NCI-H187 (cell line): Measurements from ENCODE around the gene NCAM1.
"Not testable (repeated sequence)": the region's sequence is repeated elsewhere in the genome, so short reads cannot be mapped to it uniquely, and the experiment has no call there.

Experiments
- DNase-seq, 2 experiments: peaks; one replicate each; lab custom pipeline; 2025; lab: John Stamatoyannopoulos, UW

NCAM1 gene

DNA sequence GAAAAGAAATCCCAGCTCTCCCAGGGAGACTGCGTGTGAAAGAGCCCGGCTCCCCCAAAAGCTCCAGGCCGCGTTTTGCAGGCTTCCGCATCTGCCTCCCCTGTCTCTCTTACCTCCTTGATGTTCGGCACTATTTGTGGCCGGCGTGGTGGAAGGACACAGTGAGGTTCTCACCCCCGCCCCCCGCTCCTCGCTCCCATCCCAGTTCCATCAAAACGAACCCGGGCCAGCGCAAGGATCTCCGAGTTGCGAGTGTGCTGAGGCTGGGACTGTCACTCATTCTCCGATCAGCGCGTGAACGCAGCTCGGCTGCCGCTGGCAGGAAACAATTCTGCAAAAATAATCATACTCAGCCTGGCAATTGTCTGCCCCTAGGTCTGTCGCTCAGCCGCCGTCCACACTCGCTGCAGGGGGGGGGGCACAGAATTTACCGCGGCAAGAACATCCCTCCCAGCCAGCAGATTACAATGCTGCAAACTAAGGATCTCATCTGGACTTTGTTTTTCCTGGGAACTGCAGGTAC, at the start of gene NCAM1:
NCAM1 (plus strand) TSS at position 275 of the 523 bp plus-strand sequence.
- peak; percentile 93 to 97 for DNase-seq

GRCh38 chr11:112922606-112923005, 38.6 kb upstream of the NCAM1 start:
- no peak for DNase-seq

DNA sequence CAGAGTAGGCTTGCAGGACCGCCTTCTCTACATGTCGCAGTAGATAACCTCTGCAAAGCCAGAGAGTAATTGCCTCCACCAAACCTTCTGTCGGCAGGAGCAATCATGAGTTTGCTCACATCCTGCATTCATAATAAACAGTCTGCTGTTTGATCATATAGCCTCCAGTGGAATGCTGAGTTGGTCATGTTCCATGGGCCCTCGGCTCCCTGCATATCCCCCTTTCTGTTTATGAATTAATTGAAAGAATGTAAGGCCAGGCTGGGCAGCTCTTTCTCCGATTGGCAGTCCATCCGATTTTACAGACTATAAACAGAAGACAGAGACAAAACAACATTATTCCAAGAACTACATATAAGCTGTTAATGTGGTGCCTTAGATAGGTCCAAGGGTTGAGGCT, 36.4 kb upstream of the NCAM1 start:
- not testable (repeated sequence) for DNase-seq

DNA sequence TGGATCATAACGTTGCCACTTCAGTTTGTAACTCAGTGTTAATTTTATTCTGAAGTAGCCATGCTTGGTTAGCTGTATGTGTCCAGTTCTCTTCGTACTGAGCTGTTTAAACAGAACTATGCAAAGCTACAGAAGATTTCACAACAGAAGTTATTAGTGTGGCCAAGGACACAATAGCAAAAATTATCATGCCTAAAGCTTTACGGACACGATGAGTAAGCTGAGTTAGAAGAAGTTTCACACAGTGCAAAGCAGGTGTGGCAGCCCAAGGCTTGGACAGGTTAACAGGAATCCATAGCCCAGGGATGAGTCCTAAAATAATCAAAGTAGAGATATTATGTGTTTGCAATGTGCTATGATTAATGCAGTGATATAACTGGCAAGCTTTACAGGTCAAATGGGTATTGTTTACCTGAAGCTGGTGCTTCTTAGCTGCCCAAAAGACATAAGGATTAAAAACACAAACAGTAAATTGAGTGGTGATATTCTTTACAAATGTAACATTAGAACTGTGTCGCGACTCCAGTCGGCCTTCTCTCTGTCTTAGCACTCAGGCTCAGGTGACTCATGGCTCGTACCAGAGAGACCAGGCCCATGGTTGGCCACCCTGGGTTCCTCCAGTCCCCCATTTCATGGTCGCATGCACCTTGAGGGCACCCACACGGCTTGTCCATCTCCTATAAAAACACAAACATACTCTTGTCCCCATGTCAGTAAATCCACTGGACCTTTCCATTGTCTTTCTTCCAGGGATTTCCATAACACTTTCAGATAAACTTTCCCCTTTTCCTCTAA, 35.5 kb upstream of the NCAM1 start:
- DNase-seq, result no peak

- DNase-seq, result no peak
Observed at GRCh38 chr11:112928136-112928535, 33.1 kb upstream of the NCAM1 start.

DNA sequence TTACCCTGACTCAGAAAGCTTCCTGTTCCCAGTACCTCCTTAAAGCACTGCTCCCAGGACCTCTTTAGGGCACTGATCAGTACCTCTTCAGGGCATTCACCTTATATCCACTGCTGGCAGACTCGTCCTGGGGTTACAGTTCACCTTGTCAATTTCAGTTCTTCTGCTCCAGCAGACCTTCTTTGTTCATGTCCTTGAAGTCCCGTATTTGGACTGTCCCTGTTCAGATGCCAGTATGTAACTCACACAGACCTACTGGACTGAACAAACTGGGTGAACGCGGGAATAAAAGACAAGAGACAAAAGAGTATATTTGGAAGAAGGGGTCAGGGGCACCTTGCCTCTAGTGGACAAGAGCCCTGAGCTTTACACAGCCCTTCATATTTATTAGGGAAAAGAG, 31.8 kb upstream of the NCAM1 start:
- DNase-seq, result no peak

DNA sequence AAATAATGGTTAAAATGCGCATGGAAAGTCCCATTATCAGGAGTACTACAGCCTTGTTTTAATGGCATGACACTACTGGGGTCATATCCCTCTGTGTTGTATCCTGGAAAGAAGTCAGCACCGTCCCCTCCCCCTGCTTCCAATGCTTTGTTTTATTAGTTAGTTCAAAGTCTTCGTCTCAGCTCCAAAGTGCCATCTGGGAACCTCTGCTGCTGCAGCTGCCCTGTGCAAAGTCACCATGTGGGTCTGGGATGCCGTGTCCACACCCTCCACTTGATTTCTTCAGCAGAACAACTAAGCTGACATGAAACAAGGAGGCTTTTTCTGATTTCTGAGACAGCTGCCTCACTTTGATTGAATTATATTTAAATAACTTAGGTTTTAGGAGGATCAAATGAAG, 29.5 kb upstream of the NCAM1 start:
- no peak for DNase-seq

- DNase-seq, result no peak
Observed at GRCh38 chr11:112932593-112932992, 28.6 kb upstream of the NCAM1 start.

DNA sequence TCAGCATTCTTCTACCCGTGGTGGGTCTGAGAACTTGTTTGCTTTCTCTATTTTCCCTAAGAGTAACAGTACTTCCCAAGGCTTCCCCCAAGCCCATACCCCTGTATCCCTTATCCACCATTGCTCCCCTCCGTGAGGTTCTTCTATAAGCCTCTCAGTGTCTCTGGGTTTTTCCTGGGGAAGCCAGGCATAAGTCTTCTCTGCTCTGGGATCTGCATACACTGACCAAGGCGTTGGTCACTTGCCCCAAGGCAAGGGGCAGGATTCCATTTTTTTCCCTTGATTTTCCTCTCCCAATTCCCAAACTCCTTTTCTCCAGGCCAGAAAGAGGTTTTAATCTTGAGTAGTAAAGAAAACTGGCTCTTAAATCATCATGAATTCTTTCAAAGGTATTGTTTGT, 27.2 kb upstream of the NCAM1 start:
- DNase-seq, result no peak

GRCh38 chr11:112941104-112941503, 20.1 kb upstream of the NCAM1 start:
- DNase-seq, result no peak

DNA sequence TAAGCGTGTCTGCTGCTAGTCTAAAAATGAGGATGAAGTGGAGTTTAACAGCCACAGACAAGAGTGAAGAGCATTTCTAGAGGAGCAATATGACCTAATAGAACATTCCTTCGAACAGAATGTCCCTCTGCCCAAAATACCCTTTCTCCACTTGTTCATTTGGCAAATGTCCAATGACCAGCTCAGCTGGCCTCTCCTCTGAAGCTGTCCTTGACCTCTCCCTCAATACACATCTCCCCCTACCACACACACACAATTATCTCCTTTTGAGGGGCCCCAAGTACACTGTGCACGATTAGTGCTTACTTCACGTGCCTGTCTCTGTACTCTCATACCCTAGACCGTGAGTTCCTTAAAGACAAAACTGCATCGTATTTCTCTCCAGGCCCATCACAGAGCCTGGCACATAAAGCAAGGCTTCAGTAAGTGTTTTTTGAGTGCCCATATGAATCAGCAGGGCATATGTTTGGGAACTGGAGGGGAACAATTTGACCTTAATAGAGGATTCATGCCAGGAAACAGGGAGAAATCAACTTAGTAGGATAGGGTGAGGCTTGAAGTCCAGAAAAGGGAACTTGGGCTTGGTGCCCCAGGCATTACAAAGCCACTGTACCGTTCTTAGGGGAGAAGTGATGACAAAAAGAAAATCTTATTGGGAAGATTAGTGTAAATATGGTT, 18.1 kb upstream of the NCAM1 start:
- no peak for DNase-seq

DNA sequence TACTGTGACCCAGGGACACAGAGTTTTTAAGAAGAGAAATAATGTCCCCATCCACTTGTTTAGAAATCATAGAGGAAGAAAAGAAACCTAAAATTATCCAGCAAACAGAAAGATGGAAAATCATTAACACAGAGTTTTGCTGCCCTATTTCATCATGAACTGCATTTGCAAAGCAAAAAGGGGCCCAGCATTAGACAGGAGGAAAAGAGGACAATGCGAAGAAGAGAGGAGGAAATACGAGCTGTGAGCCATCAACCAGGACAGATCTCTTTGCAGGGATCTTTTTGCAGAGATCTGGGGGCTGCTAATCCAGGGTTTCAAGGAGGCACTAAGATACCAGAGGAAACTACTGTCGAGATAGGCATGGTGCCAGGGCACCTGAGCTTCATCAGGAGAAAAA, 14.4 kb upstream of the NCAM1 start:
- no peak for DNase-seq

GRCh38 chr11:112949781-112950575, 11.2 kb upstream of the NCAM1 start:
- DNase-seq, result no peak

DNA sequence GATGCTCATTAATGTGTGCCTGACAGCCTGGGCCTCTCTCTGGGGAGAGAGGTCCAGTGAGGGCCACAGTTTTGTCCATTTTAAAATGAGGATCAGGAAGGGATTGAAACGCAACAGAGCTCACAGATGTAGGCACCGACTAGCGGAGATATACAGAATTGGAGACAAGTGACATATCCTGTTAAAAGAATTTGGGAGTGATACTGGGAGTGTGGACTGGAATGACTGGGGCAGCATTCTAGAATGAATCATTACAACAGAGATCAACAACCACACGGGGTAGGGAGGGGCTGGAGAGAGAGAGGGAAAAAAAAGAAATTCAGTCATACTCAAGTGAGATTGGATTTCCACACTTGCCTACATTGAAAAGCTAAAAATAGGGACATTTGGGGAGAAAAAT, 2.5 kb upstream of the NCAM1 start:
- no peak for DNase-seq

DNA sequence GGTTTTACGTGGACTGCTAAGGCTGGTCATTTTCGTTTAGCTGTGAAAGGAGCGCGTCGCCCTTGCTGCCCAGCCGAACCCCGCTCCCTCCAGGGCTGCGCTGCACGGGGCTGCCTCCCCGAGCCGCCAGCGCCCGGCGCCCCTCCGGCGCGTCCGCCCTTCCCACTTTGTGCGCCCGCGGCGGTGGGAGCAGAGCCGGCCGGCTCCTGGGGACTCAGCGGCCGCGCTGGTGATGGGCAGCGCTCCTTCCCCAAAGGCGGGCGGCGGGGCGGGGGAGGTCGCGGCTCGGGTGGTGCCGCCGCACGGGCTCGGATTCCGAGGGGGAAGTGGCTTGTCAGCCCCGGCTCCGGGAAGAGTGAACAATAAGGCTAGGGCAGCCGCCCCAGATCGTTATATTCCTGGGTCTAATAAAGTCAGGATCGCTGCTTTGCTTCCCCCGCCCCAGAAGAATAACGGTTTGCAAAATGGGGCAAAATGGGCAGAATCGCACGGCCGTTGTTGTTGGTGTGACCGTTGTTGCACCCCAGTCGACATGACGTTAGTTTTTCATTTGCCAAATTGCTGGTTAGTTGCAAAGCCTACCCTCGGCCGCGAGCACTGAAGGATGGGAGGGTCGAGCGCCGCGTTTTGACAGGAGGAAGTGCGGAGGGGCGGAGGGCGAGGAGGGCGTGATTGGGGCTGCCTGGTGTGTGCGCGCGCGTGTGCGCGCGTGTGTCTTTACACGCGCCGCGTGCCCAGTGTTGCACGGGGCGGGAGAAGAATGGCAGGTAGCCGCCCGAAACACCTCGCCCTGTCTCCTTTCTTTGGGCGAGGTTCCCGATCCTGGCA, 745 bp downstream of the NCAM1 start:
- DNase-seq, result peak; percentile 18 to 36

GRCh38 chr11:112962579-112963367, 1.6 kb downstream of the NCAM1 start:
- DNase-seq, result peak; percentile 58 to 81

DNA sequence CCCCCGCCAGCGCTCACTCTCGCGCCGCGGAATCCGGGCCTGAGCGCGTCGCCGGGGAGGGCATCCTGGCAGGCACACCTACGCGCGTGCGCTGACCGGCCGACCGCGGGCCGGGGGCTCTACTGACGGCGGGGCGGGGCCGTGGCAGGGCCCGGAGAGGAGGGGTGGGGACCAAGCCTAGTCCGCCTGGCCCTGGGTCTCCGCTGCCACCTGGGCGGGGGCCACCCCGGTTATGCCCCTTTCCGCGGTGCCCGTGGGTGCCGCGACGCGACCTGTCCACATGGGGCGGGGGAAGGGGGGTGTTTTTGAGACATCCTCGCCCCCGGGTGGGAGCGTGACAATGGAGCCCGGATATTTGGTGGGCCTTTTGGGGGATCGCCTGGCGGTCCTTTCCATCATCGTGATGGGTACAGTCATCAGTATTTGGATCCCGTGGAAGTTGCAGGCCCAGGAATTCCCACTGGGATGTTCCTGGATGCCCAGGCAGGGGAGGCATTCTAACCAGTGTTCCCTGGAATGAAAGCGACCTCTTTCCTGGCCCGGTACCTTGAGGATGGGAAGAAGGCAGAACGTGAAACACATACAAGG, 2.2 kb downstream of the NCAM1 start:
- peak; percentile 42 to 63 for DNase-seq

- DNase-seq, result peak; percentile 5 to 56
Observed at GRCh38 chr11:112965656-112966055, 4.4 kb downstream of the NCAM1 start.

DNA sequence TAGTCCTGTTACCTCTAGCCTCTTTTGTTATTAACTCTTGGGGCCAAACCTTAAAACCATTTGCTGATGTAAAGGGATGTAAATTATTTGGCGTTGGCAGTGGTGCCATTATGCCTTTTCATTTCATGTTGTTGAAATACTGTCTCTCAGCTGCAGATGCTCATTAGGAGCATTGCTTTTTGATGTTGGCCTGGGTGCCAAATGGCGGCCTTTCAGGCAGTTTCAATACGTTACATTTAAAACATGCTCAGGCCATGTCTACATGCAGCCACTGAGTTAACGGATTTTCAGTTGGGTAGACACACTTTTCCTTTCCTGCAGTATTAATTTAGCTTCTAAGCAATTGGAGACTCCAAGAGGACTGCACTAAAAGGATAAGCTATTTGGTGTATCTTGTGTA, 5.3 kb downstream of the NCAM1 start:
- DNase-seq, result no peak

- no peak for DNase-seq
Observed at GRCh38 chr11:112967082-112967481, 5.9 kb downstream of the NCAM1 start.
